ENCODE results near the gene KLRC2. TPM values are rescaled to one million over a fixed set of nuclear protein-coding genes. Genes with fewer than 3 reads are reported as not detected.
A peak's percentile ranks its signal among the peaks of the same experiment; 100 is the strongest.
"Not testable (repeated sequence)": the region's sequence is repeated elsewhere in the genome, so short reads cannot be mapped to it uniquely, and the experiment has no call there.

The KLRC2 gene
- total RNA-seq, 1 experiment from 2014 or later, result not detected

DNA sequence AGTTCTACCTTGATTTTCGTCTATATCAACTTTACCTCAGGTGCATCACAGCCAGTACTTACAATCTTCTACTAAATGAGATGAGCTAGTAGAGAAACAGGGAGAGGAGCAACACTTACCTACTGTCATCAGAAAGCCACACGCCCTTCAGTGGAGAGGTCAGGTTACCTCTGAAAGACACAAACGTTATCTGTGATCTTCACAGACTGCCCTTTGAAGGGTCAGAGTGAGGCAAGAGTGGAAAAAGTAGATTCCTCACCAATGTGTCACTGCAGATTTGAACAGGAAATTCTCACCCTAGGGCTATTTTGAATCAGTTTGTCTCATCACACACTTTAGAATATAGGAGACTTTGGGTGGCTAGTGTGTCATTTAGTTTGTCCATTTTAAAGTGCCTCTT is 13.7 kb downstream of the KLRC2 start:
- not testable (repeated sequence) for DNase-seq, H3K36me3 ChIP-seq, H3K9me3 ChIP-seq, H3K27me3 ChIP-seq, H3K4me3 ChIP-seq

- H3K27me3 ChIP-seq, H3K36me3 ChIP-seq, H3K4me3 ChIP-seq, H3K9me3 ChIP-seq, DNase-seq: not testable (repeated sequence)
Measured at GRCh38 chr12:10420334-10420733, 15.5 kb downstream of the KLRC2 start, which contains the start of gene KLRC3. Gene KLRC3 (minus strand): TSS chr12:10420595. CDS start chr12:10420550, 45 bp downstream.

DNA sequence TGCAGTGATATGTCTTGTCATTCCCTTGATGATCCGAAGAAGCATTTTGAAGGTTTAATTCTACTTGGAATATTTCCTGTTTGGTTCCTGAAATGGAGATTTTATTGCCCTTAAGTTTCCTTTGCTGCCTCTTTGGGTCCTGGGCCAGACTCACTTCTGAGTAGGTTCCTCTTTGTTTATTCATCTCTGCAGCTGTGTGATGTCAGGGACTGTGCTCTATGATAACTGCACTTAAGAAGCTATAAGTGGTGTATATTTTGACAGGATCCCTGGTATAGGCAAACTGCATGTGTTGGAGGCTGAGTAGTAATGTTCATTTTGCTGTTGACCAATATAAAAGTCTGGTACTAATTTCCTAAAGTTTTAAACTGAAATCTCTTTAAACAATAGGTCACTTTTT is 26.4 kb downstream of the KLRC2 start, which contains the start of gene KLRC4:
Gene KLRC4, minus strand, starts transcription at position 366 of the 400 bp plus-strand sequence. Its CDS starts 182 bp downstream, at position 184.
- H3K36me3 ChIP-seq, result no peaks in the 10 kb centered on the region
- DNase-seq, result no peak
- H3K9me3 ChIP-seq, result no peaks in the 10 kb centered on the region
- H3K4me3 ChIP-seq, result no peak within 1 kb of the TSS
- H3K27me3 ChIP-seq, result no peaks in the 10 kb centered on the region

GRCh38 chr12:10408842-10409241 is 27.0 kb downstream of the KLRC2 start:
- no peaks in the 10 kb centered on the region for H3K36me3 ChIP-seq
- H3K27me3 ChIP-seq, result no peaks in the 10 kb centered on the region
- no peak for DNase-seq
- no peaks in the 10 kb centered on the region for H3K9me3 ChIP-seq
- no peak overlapping the region for H3K4me3 ChIP-seq

GRCh38 chr12:10406725-10407124 is 29.1 kb downstream of the KLRC2 start:
- H3K27me3 ChIP-seq, result no peaks in the 10 kb centered on the region
- no peaks in the 10 kb centered on the region for H3K9me3 ChIP-seq
- DNase-seq, result no peak
- H3K4me3 ChIP-seq, result no peak overlapping the region
- H3K36me3 ChIP-seq, result no peaks in the 10 kb centered on the region

- Histone ChIP-seq H3K9me3 (no peaks in the 10 kb centered on the region), H3K4me3 (no peak overlapping the region), H3K27me3 (no peaks in the 10 kb centered on the region), H3K36me3 (no peaks in the 10 kb centered on the region)
- no peak for DNase-seq
Measured at GRCh38 chr12:10405294-10405693, 30.5 kb downstream of the KLRC2 start.

- no peaks in the 10 kb centered on the region for H3K36me3 ChIP-seq
- H3K27me3 ChIP-seq, result no peaks in the 10 kb centered on the region
- DNase-seq, result no peak
- no peak overlapping the region for H3K4me3 ChIP-seq
- H3K9me3 ChIP-seq, result no peaks in the 10 kb centered on the region
Measured at GRCh38 chr12:10404798-10405197, 31.0 kb downstream of the KLRC2 start.

DNA sequence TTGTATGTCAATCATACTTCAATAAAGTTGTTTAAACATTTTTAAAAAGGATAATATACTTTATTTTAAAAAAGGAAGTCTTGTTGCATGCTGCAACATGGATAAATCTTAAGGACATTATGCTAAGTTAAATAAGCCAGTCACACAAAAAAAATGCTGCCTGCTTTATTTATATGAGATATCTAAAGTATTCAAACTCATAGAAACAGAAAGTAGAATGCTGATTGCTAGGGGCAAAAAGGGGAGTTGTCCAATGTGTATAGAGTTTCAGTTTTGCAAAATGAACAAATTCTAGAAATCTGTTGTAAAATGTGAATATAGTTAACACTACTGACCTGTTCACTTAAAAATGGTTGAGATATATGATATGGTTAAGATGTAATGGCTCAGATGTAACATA is 35.0 kb downstream of the KLRC2 start:
- H3K4me3 ChIP-seq, result no peak overlapping the region
- H3K36me3 ChIP-seq, result no peaks in the 10 kb centered on the region
- DNase-seq, result no peak
- no peaks in the 10 kb centered on the region for H3K27me3 ChIP-seq
- no peaks in the 10 kb centered on the region for H3K9me3 ChIP-seq

GRCh38 chr12:10398168-10398567 is 37.6 kb downstream of the KLRC2 start:
- H3K4me3 ChIP-seq, result no peak overlapping the region
- H3K9me3 ChIP-seq, result no peaks in the 10 kb centered on the region
- H3K27me3 ChIP-seq, result no peaks in the 10 kb centered on the region
- DNase-seq, result no peak
- H3K36me3 ChIP-seq, result no peaks in the 10 kb centered on the region

DNA sequence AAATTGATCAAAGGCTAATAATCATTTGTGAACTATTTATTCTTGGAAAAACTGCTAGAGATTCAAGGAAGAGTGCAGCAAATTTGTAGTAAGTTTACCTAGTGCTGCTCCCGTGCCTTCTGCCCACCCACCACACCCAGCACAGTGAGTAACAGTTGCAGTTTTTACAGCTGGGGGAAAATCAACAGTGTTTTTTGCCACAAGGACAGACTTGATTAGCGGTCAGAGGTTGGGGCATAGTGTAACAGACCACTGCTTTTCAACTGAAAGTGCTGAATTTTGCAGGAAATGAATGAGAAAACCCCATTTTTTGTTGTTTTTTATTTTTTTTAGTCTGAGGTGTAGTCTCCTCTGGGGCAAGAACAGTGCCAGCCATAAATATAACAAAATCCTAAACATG is 38.5 kb downstream of the KLRC2 start:
- no peaks in the 10 kb centered on the region for H3K36me3 ChIP-seq
- DNase-seq, result no peak
- H3K27me3 ChIP-seq, result no peaks in the 10 kb centered on the region
- no peaks in the 10 kb centered on the region for H3K9me3 ChIP-seq
- no peak overlapping the region for H3K4me3 ChIP-seq

DNA sequence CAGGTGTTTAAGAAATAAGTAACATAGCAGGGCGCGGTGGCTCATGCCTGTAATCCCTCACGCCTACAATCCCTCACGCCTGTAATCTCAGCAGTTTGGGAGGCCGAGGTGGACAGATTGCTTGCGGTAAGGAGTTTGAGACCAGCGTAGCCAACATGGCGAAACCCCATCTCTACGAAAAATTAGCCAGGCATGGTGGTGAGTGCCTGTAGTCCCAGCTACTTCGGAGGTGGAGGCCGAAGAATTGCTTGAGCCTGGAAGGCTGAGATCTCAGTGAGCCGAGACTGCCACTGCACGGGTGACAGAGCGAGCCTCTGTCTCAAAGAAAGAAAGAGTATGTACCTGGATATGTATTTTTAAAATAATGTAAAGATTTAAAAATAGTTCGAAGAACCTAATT is 39.6 kb downstream of the KLRC2 start:
- not testable (repeated sequence) for H3K9me3 ChIP-seq, H3K4me3 ChIP-seq, DNase-seq, H3K36me3 ChIP-seq, H3K27me3 ChIP-seq

DNA sequence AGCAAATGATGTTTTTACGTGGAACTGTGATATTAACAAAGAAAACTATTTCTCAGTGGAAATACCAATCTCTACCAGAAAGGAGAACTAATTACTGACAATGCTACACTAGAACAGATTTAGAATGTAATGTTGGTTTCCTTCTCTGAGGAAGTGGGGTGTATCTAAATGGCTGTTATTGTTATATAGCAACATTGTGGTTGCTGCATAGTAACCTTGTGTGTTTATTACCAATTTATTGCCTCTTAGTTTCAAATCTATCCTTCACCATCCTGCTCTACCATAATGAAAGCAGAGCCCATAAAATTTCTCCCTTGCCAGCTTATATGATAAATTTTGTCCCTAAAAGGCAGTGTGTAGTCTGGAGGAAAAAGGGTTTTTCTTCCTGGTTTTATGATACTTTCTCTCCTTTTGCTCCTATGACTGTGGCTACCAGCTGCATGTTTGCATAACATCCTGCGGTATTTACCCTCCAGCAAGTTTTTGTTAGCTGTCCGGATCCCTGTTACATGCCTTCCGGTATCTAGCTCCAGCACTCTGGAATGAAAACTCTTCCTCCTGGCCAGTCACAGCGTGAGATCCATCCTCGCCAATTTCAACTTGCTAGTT is 40.3 kb downstream of the KLRC2 start:
- Histone ChIP-seq H3K9me3 (no peaks in the 10 kb centered on the region), H3K27me3 (no peaks in the 10 kb centered on the region), H3K4me3 (no peak overlapping the region), H3K36me3 (no peaks in the 10 kb centered on the region)
- DNase-seq, result peak; percentile 82

- H3K4me3 ChIP-seq, H3K9me3 ChIP-seq, DNase-seq, H3K36me3 ChIP-seq, H3K27me3 ChIP-seq: not testable (repeated sequence)
Measured at GRCh38 chr12:10394531-10395152, 41.2 kb downstream of the KLRC2 start.

GRCh38 chr12:10393291-10393690 is 42.5 kb downstream of the KLRC2 start:
- Histone ChIP-seq H3K36me3 (no peaks in the 10 kb centered on the region), H3K9me3 (no peaks in the 10 kb centered on the region), H3K4me3 (no peak overlapping the region), H3K27me3 (no peaks in the 10 kb centered on the region)
- DNase-seq, result no peak

DNA sequence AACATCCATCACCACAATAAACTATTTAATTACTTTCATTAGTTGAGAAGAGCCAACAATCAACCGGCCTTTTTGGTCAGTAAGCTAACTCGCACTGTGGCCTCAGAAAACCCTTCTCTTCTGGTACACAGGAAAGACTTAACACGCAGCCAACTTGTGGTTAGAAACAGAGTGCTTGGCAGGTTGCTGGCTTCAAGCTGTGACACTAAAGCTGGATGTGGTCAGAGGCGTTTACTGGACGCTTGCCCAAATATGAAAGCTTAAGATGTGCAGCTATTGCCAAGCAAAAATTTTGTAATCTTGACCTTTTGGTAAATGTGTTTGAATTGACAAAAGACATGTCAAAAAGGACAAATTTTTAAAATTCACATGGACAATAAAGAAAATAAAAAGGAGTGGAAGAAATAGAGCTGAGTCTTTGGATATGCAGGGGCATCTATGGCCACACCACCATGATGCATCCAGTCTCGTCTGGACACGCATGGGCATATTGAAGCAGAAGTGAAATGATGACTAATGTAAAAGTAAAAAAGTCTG is 43.3 kb downstream of the KLRC2 start:
- no peak overlapping the region for H3K4me3 ChIP-seq
- H3K27me3 ChIP-seq, result no peaks in the 10 kb centered on the region
- no peaks in the 10 kb centered on the region for H3K9me3 ChIP-seq
- DNase-seq, result peak; percentile 89
- H3K36me3 ChIP-seq, result no peaks in the 10 kb centered on the region

DNA sequence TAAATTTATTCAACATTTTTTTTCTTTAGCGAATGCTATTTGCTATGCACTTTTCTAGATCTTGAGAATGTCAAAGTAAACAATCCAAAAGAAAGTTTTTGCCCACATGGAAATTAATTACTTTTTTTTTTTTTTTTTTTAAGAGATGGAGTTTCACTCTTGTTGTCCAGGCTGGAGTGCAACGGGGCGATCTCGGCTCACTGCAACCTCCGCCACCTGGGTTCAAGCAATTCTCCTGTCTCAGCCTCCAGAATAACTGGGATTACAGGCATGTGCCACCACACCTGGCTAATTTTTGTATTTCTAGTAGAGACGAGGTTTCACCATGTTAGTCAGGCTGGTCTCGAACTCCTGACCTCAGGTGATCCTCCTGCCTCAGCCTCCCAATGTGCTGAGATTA is 44.8 kb downstream of the KLRC2 start:
- H3K4me3 ChIP-seq, H3K27me3 ChIP-seq, H3K9me3 ChIP-seq, H3K36me3 ChIP-seq, DNase-seq: not testable (repeated sequence)

DNA sequence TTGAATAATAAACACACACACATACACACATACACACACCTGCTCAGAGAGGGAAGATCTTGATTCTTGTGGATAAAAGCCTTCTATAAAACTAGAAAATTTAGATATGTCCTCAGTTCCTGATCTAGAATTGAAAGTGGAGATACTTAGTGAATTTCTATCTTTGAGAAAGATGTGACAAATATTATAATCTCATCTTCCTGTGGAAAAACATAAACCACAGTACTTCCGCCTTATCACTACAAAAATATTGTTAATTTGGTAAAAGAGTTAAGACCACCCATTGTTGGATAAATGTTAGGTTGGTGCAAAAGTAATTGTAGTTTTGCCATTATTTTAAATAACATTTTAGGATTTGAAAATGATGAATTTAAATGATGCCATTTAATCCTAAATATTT is 45.9 kb downstream of the KLRC2 start, which contains the start of gene KLRK1:
Gene KLRK1, minus strand, starts transcription at position 138 of the 400 bp plus-strand sequence. CDS start 1,231 bp downstream, outside the sequence.
- Histone ChIP-seq H3K4me3 (no peak within 1 kb of the TSS), H3K36me3 (no peaks in the 10 kb centered on the region), H3K9me3 (no peaks in the 10 kb centered on the region), H3K27me3 (no peaks in the 10 kb centered on the region)
- DNase-seq, result no peak

All from MG63 (cell line).